GM18867 (cell line): ENCODE results near the gene CDK12.
"Not testable (repeated sequence)": the region's sequence is repeated elsewhere in the genome, so short reads cannot be mapped to it uniquely, and the experiment has no call there.

Source experiments
- ATAC-seq: cut with Tn5 transposase; IDR thresholded peaks from one replicate; pipeline ENCODE4 v1.9.1; 2021; ENCODE audit warnings: mild to moderate bottlenecking, moderate library complexity; ENCODE audit not compliant: unreplicated experiment

CDK12 gene

DNA sequence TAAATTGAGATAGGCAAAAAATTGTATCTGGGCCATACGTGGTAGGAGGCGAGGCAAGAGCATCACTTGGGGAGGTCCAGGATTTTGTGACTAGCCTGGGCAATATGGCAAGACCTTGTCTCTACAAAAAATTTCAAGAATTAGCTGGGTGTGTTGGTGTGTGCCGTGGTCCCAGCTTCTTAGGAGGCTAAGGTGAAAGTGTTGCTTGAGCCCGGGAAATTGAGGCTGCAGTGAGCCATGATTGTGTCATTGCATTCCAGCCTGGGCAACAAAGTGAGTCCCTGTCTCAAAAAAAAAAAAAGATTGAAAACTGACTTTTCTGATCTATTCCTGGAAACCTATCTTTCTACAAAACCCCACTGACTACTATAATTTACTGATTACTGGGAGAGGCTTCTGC lies 26.7 kb downstream of the CDK12 start:
- ATAC-seq: no peak

DNA sequence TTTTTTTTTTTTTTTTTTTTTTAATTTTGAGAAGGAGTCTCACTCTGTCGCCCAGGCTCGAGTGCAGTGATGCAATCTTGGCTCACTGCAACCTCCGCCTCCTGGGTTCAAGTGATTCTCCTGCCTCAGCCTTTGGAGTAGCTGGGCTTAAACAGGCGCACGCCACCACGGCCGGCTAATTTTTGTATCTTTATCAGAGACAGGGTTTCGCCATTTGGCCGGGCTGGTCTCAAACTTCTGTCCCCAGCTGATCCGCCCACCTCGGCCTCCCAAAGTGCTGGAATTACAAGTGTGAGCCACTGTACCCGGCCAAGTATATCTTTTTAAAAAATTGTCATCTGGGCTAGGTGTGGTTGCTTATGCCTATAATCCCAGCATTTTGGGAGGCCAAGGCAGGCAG lies 35.6 kb downstream of the CDK12 start:
- not testable (repeated sequence) for ATAC-seq

DNA sequence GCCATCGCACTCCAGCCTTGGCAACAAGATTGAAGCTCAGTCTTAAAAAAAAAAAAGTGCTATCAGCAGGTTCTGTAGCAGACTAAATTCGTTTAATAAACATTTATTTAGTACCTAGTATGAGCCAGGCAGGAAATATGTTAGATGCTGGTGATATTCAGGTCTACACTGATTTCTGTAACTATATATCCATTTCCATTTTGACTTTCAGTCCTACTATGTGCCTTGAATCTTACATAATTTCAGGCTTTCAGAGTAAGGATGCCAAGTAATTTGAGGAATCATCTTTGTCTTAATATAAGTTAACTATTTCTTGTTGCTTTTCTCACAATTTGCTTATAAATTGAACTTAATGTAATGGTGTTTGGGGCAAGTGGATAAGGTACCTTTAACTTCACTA lies 46.2 kb downstream of the CDK12 start:
- ATAC-seq: no peak

DNA sequence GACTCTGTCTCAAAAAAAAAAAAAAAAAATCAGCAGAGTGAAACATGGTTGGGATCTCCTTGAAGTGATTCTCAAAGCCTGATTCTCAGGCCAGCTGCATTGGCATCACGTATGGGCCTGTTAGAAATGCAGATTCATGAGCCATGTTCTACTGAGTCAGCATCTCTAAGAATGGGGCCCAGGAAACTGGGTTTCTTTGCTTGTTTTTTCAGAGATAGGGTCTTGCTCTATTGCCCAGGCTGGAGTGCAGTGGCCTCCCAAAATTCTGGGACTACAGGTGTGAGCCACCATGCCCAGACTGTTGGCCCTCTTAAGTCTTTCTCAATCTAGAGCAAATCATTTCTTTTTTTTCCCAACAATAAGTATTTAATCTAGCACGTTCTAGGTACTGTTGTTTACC lies 47.7 kb downstream of the CDK12 start:
- ATAC-seq: no peak

DNA sequence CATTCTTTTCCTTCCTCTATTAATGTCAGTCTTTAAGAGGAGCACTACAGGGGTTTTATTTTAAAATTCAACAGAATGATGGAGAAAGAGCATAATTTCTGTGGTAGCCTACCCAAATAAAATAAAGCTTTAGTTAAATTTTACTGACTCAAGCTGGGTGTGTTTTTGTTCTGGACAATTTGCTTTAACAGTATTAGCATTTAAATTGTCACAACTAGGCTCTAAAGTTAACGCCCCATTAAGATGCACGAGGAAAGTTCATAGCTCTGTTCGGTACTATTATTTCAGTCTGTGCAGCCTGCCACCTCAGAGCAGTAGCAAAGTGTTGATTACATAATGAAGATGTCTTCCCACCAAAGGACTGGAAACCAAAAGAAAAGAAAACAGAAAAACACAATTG lies 52.0 kb downstream of the CDK12 start:
- ATAC-seq: no peak

DNA sequence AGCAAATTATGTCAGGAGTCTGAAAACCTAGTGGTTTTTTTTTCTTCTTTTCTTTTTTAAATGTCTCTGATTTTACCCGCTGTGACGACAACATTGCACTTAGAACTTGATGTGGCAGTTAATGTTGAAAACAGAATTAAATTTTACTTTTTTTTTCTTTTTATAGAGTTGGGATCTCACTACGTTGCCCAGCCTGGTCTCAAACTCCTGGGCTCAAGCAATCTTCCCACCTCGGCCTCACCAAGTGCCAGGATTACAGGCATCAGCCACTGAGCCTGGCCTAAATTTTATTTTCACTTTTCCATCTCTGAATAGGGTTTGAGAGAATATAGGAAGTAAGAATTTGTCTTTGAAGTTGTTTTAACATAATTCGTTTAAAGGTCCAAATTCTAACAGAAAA lies 52.6 kb downstream of the CDK12 start:
- ATAC-seq: no peak

DNA sequence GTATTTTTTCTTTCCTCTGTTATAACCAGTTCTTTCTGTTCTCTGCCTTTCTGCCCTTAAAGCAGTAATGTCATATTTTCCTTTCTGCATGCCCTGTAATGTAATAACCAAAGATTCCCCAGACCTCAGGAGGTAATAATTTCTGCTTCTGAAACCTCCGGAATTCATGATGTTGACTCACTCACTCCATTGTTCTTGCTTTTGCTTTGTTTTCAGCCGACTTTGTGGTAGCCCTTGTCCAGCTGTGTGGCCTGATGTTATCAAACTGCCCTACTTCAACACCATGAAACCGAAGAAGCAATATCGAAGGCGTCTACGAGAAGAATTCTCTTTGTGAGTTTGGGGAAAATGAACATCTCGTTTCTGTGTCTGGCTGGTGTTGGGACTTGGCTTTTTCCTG lies 55.9 kb downstream of the CDK12 start:
- ATAC-seq: no peak

DNA sequence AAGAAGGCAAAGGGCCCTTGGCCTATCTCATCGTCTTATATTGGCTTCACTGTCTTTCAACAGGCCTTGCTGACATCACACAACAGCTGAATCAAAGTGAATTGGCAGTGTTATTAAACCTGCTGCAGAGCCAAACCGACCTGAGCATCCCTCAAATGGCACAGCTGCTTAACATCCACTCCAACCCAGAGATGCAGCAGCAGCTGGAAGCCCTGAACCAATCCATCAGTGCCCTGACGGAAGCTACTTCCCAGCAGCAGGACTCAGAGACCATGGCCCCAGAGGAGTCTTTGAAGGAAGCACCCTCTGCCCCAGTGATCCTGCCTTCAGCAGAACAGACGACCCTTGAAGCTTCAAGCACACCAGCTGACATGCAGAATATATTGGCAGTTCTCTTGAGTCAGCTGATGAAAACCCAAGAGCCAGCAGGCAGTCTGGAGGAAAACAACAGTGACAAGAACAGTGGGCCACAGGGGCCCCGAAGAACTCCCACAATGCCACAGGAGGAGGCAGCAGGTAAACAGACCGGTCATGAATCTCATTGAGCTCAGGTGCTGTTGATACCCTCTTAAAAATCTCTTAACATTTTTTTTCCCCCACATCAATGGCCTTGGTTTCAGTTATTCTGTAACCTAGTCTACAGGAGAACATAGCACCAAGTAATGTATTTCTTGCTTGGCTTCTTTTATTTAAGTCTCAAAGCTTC lies 64.7 kb downstream of the CDK12 start:
- no peak for ATAC-seq

DNA sequence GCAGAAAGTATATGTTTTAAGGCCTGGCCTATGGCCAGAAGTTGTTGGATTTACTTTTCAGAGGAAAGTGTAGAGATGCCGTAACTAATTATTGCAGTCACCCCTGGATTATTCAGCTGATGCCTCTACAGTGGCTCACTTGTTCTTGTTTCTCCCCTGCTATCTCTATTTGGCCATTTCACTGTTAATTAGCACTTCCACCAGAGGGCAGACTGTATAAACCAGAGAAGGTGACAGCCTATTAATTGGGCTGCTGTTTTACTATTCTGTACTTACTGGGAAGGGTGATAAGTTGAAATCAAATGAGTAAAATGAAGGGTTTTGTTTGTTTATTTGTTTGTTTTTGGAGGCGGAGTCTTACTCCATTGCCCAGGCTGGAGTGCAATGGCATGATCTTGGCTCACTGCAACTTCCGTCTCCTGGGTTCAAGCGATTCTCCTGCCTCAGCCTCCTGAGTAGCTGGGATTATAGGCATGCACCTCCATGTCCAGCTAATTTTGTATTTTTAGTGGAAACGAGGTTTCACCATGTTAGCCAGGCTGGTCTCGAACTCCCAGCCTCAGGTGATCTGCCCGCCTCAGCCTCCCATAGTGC lies 66.0 kb downstream of the CDK12 start:
- ATAC-seq: no peak

DNA sequence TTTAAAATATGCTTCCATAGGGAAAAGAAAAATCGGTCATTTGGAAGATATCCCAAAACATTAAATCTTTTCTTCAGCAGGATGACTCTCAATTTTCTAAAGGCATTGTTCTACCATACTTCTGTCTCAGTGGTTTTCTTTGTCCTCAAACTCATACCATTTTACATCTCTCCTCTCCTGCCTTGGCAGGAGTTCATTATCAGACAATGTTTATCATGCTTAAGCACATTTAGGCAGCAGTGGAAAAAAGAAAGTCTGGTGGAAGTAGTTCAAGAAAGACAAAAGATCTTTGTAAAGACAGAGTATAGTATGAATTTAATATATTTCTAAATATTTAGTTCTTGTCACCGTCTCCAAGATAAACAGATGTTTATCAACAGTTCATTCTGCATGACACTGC lies 68.2 kb downstream of the CDK12 start:
- no peak for ATAC-seq

DNA sequence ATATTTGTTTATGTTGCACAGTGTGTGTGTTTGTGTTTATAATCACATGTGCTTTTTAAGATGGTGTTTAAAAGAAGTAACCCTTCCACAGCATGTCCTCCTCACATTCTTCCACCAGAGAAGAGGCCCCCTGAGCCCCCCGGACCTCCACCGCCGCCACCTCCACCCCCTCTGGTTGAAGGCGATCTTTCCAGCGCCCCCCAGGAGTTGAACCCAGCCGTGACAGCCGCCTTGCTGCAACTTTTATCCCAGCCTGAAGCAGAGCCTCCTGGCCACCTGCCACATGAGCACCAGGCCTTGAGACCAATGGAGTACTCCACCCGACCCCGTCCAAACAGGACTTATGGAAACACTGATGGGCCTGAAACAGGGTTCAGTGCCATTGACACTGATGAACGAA lies 69.2 kb downstream of the CDK12 start:
- ATAC-seq: no peak

DNA sequence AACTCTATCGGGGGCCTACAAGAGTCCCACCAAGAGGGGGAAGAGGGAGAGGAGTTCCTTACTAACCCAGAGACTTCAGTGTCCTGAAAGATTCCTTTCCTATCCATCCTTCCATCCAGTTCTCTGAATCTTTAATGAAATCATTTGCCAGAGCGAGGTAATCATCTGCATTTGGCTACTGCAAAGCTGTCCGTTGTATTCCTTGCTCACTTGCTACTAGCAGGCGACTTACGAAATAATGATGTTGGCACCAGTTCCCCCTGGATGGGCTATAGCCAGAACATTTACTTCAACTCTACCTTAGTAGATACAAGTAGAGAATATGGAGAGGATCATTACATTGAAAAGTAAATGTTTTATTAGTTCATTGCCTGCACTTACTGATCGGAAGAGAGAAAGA lies 70.0 kb downstream of the CDK12 start:
- no peak for ATAC-seq

DNA sequence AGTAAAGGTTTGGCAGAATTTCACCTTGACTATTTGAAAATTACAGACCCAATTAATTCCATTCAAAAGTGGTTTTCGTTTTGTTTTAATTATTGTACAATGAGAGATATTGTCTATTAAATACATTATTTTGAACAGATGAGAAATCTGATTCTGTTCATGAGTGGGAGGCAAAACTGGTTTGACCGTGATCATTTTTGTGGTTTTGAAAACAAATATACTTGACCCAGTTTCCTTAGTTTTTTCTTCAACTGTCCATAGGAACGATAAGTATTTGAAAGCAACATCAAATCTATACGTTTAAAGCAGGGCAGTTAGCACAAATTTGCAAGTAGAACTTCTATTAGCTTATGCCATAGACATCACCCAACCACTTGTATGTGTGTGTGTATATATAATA lies 72.6 kb downstream of the CDK12 start:
- ATAC-seq: no peak

DNA sequence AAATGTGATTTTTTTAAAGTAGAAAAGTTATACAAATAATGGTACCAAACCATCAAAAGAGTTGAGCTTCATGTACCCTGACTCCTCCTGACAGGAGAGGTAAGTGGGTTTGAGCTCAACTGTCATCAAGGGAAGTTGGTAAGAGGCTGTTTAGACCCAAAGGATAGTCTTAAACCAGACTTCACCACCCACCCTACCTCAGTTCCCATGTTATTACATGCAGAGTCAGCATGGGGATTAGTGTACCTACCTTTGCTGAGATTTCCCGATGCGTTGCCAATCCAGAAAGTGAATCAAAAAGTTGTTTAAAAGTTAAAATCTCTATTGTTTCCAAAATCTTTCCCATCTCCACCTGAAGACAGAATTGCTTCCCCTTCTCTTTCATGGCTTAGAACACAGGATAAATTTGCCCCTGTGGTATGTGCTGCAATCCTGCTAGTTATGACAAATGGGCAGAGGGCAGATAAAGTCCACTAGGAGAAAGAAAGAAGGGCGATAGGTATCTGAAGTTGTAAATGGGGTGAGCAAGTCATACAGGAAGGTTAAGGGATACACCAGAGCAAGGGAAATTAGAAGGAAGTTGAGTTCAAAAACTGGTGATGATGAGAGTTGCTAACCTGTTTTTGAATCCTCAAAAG lies 73.6 kb downstream of the CDK12 start:
- ATAC-seq: no peak

DNA sequence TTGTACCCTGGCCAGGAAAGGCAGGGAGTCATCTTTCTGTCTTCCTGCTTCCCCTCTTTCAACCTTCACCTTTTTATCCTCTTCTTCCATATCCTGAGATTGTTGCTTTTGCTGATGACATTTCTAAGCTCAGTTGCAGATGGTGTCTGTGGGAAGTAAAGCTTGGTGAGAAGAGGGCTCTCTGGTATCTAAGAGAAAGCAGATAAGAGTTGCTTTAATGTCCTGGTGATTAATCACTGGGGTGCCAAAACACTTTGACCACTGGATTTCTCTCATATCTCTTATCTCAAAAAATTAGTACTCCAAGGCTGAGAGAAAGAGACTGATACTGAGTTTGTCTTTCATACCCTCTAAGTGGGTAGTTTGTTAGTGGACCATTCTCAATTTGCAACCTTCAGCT lies 75.2 kb downstream of the CDK12 start:
- no peak for ATAC-seq

DNA sequence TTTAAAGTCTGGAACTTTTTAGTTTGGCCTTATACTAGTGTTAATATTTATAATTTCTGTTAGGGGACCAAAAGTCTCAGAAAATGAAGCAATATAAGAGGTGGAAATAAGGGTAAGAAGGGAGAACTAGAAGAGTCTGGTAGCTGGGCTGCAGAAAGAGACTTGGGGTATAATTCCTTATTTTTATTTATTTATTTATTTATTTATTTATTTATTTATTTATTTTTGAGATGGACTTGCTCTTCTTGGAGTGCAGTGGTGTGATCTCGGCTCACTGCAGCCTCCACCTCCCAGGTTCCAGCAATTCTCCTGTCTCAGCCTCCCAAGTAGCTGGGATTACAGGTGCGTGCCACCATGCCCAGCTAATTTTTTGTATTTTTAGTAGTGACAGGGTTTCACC lies 76.1 kb downstream of the CDK12 start:
- ATAC-seq: not testable (repeated sequence)

DNA sequence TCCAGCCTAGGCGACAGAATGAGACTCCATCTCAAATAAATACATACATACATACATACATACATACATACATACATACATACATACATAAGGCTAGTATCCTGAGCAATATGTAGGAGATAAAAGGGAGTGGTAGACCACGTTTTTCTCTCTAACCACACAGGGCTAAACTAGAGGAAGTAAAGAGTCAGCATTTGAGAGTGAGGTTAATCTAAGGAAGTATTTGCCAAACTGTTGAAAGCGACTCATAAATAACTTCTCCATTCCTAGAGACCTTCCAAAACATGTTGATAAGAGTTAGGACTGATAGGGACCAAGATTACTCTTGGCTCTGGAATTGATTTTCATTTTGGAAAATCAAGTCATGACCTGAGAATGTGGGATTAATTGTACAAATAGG lies 77.6 kb downstream of the CDK12 start:
- no peak for ATAC-seq

DNA sequence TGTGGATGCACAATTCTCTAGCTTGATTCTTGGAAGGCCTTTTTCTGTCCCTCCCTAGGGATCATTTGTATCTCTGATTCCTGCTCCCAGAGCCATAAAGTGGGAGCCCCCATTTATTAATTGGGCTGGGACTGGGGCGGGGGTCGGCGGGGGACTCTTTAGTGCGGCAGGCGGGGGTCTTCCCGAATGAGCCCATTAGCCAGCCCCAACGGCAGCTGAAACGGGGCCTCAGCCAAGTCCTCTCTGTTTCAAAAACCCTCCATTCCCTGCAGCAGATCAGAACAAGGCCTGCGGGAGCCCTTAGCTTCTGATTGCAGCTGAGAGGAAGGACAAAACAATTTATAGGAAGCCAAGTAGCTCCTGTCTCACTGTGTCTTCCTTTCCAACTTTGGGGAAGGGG lies 79.3 kb downstream of the CDK12 start:
- no peak for ATAC-seq

DNA sequence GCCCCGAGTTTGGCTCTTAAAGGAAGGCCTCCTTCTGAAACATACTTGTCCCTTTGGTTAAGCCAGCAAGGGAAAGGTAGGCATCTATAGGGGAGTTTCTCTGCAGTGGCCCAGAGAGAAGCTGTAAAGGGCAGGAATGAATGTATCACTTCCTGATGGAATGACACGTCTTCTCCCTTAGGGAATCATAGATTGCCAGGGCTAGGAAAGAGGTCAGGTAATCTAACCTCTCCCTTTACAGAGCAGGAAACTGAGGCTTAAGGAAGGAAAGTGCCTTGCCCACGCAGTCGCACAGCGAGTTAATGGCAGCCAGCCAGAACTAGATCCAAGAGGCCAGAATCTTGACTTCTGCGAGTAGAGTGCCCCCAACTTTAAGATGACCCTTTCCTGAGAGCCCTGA lies 80.4 kb downstream of the CDK12 start:
- no peak for ATAC-seq

DNA sequence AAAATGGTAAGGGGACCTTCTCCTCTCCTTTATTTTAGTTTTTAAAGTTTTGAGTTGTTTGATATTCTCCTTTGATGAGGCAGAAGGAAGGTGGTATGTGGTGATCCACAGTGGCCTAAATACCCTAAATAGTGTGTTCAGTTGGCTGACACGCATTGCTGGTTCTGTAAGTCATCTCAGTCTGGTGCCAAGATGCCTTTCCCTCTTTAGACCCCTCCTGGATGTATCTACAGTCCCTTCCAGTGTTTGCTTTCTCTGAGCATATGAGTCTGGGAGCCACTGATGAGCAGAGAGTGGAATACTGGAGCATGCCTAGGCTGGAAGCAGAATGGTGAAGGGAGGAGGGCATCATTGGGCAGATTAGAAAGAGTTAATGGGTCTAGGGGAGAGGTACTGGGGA lies 81.9 kb downstream of the CDK12 start:
- no peak for ATAC-seq

DNA sequence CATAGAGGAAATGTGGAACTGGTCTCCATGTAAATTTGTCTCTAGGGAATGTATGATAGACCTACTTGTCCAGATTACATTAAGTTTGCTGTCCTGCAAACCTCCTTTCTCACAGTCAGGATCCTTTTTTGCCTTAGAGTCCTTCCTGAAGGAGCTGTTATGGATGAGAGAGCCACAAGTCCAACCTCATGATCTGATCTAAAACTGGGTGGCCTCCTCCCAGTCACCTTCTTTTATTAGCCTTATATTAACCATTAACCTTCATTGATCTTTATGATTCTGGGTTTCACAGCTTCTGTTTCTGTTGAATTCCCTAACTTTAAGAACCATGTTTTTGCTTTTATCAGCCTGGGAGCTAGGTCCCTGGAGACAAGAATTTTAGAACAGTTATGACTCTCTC lies 82.4 kb downstream of the CDK12 start:
- no peak for ATAC-seq

DNA sequence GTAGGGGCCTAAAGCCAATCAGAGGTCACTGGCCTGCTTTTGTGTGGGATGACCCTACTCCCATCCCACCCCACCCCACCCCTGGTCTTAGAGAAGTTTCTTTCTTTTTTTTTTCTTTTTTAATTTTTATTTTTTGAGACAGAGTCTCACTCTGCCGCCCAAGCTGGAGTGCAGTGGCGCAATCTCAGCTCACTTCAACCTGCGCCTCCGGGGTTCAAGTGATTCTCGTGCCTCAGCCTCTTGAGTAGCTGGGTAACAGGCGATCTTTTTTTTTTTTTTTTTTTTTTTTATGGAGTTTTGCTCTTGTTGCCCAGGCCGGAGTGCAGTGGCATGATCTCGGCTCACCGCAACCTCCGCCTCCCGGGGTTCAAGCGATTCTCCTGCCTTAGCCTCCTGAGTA lies 83.1 kb downstream of the CDK12 start:
- not testable (repeated sequence) for ATAC-seq
